SU-DHL-6 (cell line): ENCODE data around the gene SACM1L.

Experiments used
- H2AFZ ChIP-seq: fragments of 200-600 bp; sonication (generic); 2 replicates; pipeline ENCODE4 v1.6.1; 2014; ENCODE audit warnings: low read depth, mild to moderate bottlenecking, moderate library complexity, mixed read lengths, antibody characterized with exemption, low read length; ENCODE audit not compliant: severe bottlenecking
- H3F3A ChIP-seq: fragments of 200-600 bp; shearing (Covaris generic); 2 replicates; pipeline ENCODE4 v1.6.0; 2016; ENCODE audit warnings: antibody characterized with exemption, mild to moderate bottlenecking; ENCODE audit not compliant: insufficient read depth
- H3K27ac ChIP-seq: fragments of 200-600 bp; sonication (generic); 2 replicates; pipeline ENCODE4 v1.5.1; 2016; ENCODE audit warnings: low read depth, mild to moderate bottlenecking, low read length, moderate library complexity, mixed read lengths
- H3K27me3 ChIP-seq: fragments of 200-600 bp; sonication (generic), shearing (Covaris generic); 2 replicates; pipeline ENCODE4 v1.6.0; 2014; ENCODE audit warnings: mild to moderate bottlenecking, low read length
- H3K36me3 ChIP-seq: fragments of 200-600 bp; sonication (generic); 2 replicates; pipeline ENCODE4 v1.6.1; 2014; ENCODE audit warnings: mild to moderate bottlenecking, low read length, mixed read lengths
- H3K4me2 ChIP-seq: fragments of 300-600, 200-600 bp; shearing (Covaris generic), sonication (generic); 2 replicates; pipeline ENCODE4 v1.6.0; 2014; ENCODE audit warnings: low read length, low read depth, mild to moderate bottlenecking; ENCODE audit not compliant: poor library complexity, severe bottlenecking
- H3K4me3 ChIP-seq: fragments of 200-600 bp; sonication (generic); 2 replicates; pipeline ENCODE4 v1.5.1; 2014; ENCODE audit warnings: antibody characterized with exemption, low read length, mild to moderate bottlenecking, mixed read lengths; ENCODE audit not compliant: insufficient read depth, poor library complexity, severe bottlenecking
- H3K79me2 ChIP-seq: fragments of 200-600 bp; sonication (generic); 2 replicates; pipeline ENCODE4 v1.6.1; 2014; ENCODE audit warnings: mild to moderate bottlenecking, low read length, moderate library complexity; ENCODE audit not compliant: insufficient read depth
- H3K9ac ChIP-seq: fragments of 200-600 bp; sonication (generic); 2 replicates; pipeline ENCODE4 v1.7.0; 2014; ENCODE audit warnings: mild to moderate bottlenecking, low read length
- H3K9me2 ChIP-seq: fragments of 200-600 bp; sonication (generic); replicated peaks from 2 replicates; pipeline ENCODE4 v1.6.1; 2014; ENCODE audit warnings: low read length; ENCODE audit not compliant: insufficient read depth
- H3K9me3 ChIP-seq: fragments of 200-600 bp; sonication (generic); 2 replicates; pipeline ENCODE4 v1.6.1; 2014; ENCODE audit warnings: low read length, mixed read lengths; ENCODE audit not compliant: insufficient read depth
- H4K20me1 ChIP-seq: fragments of 200-600 bp; sonication (generic); 2 replicates; pipeline ENCODE4 v1.6.1; 2014; ENCODE audit warnings: low read depth, mild to moderate bottlenecking, antibody characterized with exemption, low read length, moderate library complexity, mixed read lengths
- CTCF ChIP-seq: fragments of 200-600 bp; sonication (generic); IDR thresholded peaks from one replicate; pipeline ENCODE4 v1.5.1; 2017; ENCODE audit warnings: antibody characterized with exemption, mild to moderate bottlenecking, low read length, moderate library complexity; ENCODE audit not compliant: insufficient read depth, poor library complexity, severe bottlenecking
- EZH2phosphoT487 ChIP-seq: fragments of 200-600 bp; sonication (generic), shearing (Covaris generic); conservative IDR thresholded peaks from 2 replicates; pipeline ENCODE4 v1.6.1; 2018; ENCODE audit warnings: mild to moderate bottlenecking, antibody characterized with exemption, low read length, moderate library complexity, mixed read lengths

The SACM1L gene

GRCh38 chr3:45687828-45688193 lies 1.4 kb upstream of the SACM1L start:
- H3K79me2 ChIP-seq: peaks cover 35% of the 10 kb centered on the region
- H2AFZ ChIP-seq: no peak overlapping the region
- no peaks in the 10 kb centered on the region for H3K36me3 ChIP-seq
- no peaks in the 10 kb centered on the region for H3K9me2 ChIP-seq
- H3K9ac ChIP-seq: 0 out of 2 replicates have a peak overlapping the region, but pooled peaks have one; percentile 90
- no peaks in the 10 kb centered on the region for H3K9me3 ChIP-seq
- H3K4me3 ChIP-seq: peak overlapping the region; percentile 65
- no peaks in the 10 kb centered on the region for H3K27me3 ChIP-seq
- H3K4me2 ChIP-seq: peak overlapping the region; percentile 85
- H3F3A ChIP-seq: peaks cover 6% of the 10 kb centered on the region; the same call in 1 of the 2 replicates
- no peaks in the 10 kb centered on the region for H4K20me1 ChIP-seq
- H3K27ac ChIP-seq: no peak overlapping the region
- no peak for TF ChIP-seq EZH2phosphoT487
- no peak for TF ChIP-seq CTCF

GRCh38 chr3:45688194-45688881 lies 858 bp upstream of the SACM1L start:
- Histone ChIP-seq H3K9me2 (no peaks in the 10 kb centered on the region), H3K27me3 (no peaks in the 10 kb centered on the region), H3F3A (peaks cover 6% of the 10 kb centered on the region; the same call in 1 of the 2 replicates), H4K20me1 (no peaks in the 10 kb centered on the region), H3K9ac (peak overlapping the region; percentile 90), H3K36me3 (no peaks in the 10 kb centered on the region), H3K4me2 (peak overlapping the region; percentile 85), H3K9me3 (no peaks in the 10 kb centered on the region), H3K27ac (peak overlapping the region; percentile 50; the same call in 1 of the 2 replicates), H2AFZ (peak overlapping the region; percentile 99), H3K79me2 (peaks cover 40% of the 10 kb centered on the region), H3K4me3 (peak overlapping the region; percentile 65)
- no peak for TF ChIP-seq EZH2phosphoT487

- no peaks in the 10 kb centered on the region for H4K20me1 ChIP-seq
- no peaks in the 10 kb centered on the region for H3K36me3 ChIP-seq
- TF ChIP-seq CTCF (no peak), EZH2phosphoT487 (no peak)
- H3K27ac ChIP-seq: peak overlapping the region; percentile 70
- H3K4me2 ChIP-seq: peak overlapping the region; percentile 68
- H3K27me3 ChIP-seq: no peaks in the 10 kb centered on the region
- H3K9ac ChIP-seq: peak overlapping the region; percentile 90
- peaks cover 6% of the 10 kb centered on the region; the same call in 1 of the 2 replicates for H3F3A ChIP-seq
- peak overlapping the region; percentile 68 for H3K4me3 ChIP-seq
- no peaks in the 10 kb centered on the region for H3K9me3 ChIP-seq
- H2AFZ ChIP-seq: peak overlapping the region; percentile 73
- peaks cover 54% of the 10 kb centered on the region for H3K79me2 ChIP-seq
- H3K9me2 ChIP-seq: no peaks in the 10 kb centered on the region
These were observed 570 bp downstream of the SACM1L start for GRCh38 chr3:45689787-45690145.
